ENCODE data around the gene UBXN10.
"Not testable (repeated sequence)": the region's sequence is repeated elsewhere in the genome, so short reads cannot be mapped to it uniquely, and the experiment has no call there.

Gene UBXN10

DNA sequence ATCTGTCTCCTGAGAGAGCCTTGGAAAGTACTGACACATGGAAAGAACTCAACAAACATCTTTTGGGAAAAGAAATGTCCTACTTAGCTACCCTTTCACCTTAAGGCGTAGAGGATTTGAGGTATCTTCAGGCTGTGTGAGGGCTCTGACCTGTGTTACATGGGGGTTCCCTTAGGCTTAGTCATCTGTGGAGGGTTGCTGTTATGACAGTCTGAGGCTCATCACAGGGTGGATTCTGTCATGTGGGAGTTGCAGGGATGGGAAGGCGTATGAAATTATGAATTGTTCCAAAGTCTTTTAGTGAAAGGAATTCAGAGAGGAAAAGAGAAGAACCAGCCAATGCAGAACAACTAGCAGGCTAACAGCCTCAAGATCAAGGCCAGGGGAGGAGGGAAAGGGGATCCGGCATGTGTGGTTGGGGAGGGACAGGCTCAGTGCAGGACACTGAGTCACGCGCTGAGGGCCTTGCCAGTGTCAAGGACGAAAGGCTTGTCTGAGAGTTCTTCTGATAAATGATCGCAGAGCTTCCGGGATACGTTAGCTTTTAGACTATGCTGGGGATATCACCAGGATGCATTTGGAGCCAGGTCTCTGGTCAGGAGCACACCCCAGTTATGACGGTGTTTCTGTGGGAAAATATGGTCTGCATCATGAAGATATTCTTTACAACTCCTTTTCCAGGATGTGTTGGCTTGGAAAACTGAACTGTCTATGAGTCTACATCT is 25.0 kb downstream of the UBXN10 start:
- no peak for DNase-seq

DNA sequence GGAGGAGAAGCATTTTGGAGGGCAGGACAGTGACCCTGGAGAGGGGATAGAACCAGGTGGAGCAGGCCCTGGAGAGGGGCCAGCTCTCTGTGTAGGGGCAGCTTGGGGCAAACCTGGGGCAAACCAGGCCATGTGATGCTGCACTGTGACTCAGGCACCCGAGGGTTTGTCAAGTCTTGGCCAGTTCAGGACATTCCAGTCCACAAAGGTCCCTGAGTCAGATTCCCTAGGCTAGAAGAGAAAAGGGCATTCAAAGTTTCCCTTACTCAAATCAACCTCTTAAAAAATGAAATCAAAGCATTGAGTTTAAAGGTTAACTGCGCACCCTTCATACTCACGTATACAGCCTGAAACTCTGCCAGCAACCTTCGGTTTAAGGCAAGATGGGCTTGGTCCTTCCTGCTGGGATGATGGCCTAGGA is 25.6 kb downstream of the UBXN10 start:
- no peak for DNase-seq

GRCh38 chr1:20212085-20212684 is 26.3 kb downstream of the UBXN10 start:
- DNase-seq: no peak

DNA sequence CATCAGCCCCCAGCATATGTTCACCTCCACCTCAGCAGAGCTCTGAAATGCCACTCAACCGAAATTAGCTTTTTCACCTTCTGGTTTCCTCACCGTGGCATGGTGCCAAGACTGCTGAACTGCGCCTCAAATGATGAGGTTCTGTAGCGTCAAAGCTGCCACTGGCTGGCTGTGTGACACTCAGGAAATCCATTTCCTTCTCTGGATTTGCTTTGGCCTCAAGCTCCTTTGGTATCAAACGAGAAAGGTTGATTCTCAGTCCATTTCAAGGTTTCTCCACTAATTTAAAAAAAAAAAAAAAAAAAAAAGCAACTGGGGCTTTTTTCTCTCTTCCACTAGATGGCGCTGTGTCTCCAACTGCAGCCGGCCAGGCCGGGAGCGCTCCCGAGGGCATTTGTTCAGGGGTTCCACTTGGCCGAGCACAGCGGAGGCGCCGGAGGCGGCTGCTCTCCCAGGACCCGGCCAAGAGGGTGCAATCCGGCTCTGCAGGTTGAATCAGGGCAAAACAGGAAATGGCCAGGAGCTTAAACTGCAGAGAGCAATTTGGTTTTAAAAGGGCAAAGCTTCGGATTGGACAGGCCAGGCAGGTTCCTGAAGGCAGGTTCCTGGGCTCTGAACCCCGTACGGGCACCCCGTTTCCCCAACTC is 26.9 kb downstream of the UBXN10 start:
- peak; percentile 26 to 27 for DNase-seq

DNA sequence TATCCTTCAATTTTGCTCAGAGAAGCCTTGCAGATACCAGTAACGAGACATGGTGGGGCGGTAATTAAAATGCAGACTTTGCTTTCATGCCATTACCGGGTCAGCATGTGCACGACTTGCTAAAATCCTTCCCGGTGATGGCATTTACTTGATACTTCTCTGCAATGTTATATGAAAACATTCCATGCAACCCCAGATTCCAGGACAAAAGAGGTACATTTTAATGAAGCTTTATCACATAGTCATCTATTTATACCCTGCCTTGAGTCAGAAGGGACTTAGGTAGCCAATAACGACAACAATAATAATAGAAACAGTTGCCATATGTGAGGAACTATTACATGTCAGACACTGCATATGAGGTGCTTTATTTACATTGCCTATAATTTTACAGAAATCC is 29.8 kb downstream of the UBXN10 start:
- no peak for DNase-seq

GRCh38 chr1:20216574-20216973 is 30.7 kb downstream of the UBXN10 start:
- DNase-seq: no peak

DNA sequence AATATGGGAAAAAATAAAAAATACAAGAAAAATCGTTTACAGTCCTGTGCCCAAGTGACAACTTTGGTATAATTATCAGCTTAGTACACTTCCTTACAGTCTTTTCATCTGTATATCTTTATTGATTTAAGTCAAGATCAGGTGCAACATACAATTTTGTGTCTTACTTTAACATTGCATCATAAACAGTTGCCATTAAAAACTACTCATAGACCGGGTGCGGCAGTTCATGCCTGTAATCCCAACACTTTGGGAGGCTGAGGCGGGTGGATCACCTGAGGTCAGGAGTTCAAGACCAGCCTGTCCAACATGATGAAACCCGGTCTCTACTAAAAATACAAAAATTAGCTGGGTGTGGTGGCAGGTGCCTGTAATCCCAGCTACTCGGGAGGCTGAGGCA is 33.2 kb downstream of the UBXN10 start:
- not testable (repeated sequence) for DNase-seq

- no peak for DNase-seq
These were observed 34.1 kb downstream of the UBXN10 start for GRCh38 chr1:20220036-20220435.

GRCh38 chr1:20223106-20223505 is 37.2 kb downstream of the UBXN10 start:
- DNase-seq: no peak

DNA sequence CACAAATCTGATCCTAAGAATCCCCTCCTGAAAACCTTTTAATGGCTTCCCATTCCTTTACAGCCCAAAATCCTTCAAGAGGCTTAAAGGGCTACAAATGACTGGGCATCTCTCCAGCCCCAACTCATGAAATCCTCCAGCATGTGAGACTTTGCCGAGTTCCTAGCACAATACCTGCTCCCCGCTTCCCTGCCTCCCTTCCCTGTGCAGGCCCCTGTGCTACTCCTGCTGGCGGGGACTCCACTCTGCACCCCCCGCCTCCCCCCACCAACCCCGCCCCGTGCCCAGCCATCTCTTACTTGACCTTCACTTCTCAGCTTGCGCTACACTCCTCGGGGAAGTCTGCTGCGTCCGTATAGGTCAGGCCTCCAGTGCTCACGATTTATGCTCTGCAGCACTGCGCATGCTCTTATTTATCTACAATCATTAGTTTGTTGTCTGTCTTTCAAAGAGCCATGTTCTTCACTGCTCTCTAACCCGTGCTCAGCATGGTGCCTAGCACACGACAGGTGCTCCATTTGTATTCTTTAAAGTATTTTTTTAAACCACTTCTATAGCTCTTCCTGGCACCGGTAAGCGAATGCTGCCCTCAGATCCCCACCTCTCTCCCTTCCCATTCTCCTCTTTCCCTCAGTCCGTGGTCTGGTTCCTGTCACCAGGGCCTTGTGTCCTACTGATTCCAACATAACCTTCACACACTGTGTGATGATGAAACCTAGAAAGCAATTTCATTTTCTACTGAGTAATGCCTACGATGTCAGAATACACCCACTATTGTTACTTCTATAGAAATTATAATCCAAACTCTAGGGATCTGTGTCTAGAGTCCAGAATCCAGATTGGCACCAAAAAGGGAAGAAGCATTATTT is 37.9 kb downstream of the UBXN10 start:
- no peak for DNase-seq

DNA sequence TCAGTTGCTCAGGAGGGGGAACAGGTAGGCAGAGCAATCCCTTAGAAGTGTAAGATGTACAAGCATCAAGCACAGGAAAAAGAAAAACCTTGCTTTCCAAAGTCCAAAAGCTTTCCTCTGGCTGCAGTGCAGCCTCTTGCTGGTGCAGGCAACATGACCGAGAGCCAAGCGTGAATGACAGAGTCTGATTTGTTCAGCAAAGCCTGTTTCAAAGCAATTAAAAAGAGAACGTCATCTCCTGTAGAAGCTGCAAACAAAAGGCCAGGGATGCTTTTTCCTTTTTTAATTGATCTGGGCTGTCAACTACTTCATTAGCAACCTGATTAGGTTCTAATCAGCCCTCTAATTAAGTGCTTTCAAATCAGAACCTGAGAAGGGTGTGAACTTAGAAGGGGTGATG is 38.6 kb downstream of the UBXN10 start:
- no peak for DNase-seq

DNA sequence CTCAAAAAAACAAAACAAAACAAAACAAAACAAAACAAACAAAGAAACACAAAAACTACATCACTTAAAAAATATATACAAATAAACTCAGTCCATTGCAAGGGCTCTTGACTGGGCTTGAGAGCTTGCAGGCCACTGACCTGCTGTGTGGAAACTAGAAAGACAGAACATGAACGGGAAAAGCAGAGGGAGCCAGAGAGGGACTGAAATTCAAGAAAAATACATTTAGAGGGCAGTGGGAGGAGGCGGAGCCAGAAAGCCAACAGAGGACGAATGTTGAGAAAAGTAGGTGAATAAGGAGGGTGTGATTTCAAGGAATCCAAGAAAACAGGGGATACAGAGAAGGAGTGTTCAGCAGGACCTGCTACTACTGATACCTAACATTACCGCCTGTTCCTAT is 41.8 kb downstream of the UBXN10 start:
- no peak for DNase-seq

- DNase-seq: no peak
These were observed 42.5 kb downstream of the UBXN10 start for GRCh38 chr1:20228314-20228825.

DNA sequence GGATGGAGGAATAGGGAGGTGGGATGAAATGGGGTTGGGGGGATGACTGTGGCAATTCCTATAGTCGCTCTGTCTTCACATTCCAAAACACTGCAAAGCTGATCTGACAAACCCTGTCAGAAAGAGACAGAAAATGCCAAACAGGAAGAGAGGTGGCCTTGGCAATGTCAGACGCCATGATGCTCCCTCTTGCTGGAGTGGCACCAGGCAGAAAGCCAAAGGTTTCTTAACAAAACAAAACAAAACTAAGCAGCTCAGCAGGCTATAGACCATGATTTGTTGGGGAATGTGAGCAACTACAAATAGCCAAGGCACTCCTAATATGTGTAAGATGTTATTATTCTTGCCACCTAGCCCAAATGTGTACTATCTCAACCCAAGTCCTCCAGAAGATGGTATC is 43.3 kb downstream of the UBXN10 start:
- no peak for DNase-seq

GRCh38 chr1:20232564-20232963 is 46.7 kb downstream of the UBXN10 start:
- not testable (repeated sequence) for DNase-seq

- no peak for DNase-seq
These were observed 47.5 kb downstream of the UBXN10 start for GRCh38 chr1:20233394-20233793.

DNA sequence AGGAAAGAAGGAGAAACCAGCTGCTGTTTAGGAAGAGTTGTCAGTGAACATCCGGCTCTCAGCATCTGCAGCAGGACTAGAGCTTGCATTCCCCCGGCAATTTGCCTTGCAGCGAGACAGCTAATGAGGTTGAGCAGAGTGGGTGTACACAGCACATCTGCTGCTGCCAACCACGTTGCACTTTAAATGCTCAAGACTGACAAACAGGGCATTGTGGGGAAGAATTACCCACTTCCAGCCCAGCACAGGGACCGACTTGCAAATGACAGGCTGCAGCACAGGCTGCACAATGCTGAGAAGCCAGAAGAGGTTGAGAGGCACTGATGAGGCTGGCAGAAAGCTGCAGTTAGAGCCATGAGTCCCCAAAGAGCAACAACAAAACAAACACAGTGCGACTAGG is 48.0 kb downstream of the UBXN10 start:
- DNase-seq: no peak

- no peak for DNase-seq
These were observed 49.1 kb downstream of the UBXN10 start for GRCh38 chr1:20234788-20235535.

DNA sequence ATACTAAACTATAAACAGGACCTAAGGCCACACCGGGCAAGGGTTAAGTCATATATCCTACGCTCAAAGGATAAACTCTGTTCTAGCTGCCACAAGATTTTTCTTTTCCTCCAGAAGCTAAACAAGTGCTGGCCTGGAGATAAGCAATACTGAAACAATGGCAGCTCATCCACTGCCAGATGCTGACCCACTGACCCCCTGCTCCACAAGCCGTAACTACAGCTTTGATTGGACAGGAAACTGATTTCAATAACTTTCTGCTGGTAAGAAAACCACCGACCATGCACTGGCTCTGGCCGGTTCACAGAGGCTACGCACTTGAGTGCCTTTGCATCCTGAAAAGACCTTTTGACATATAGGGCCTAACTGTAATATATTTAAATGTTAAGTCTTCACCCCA is 51.8 kb downstream of the UBXN10 start:
- no peak for DNase-seq

DNA sequence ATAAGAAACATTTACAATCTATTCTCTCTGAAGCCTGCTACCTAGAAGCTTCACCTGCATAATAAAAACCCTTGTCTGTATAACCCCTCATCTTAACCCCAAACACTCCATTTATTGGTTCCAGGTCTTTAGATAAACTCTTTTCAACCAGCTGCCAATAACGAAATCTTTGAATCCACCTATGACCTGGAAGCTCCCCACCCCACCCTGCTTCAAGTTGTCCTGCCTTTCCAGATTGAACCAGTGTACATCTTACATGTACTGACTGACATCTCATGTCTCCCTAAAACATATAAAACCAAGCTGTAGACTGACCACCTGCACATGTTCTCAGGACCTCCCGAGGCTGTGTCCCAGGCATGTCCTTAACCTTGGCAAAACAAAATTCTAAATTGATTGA is 54.1 kb downstream of the UBXN10 start:
- no peak for DNase-seq

DNA sequence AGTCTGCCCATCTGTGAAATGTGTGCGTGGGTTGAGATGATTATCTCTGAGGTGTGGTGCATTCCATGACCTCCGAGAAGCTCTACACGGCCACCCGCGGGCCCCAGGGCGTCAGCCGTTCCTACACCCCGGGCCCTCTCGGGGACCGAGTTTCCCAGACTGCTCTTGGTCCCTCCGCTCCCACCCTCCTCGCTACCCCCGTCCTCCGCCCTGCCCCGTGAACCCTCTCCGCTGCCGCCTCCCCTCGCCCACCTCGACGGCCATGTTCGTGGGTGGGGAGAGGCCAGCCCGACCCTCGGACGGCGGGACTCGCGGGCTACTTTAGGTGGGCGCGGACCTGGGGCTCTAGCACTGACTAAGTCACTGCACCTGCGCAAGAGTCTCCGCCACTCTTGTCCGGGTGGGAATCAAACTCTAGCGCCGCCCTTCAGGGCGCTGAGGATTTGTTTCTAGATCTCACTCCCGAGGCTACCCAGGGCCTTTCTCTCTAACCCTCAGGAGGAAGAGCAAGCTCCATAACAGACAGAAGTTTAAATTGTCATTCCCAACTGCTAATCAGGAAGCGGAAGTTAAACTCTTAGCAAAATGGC is 57.1 kb downstream of the UBXN10 start:
- DNase-seq: no peak
